SH-SY5Y (cell line): ENCODE results near the gene GDF7.

ENCODE experiments used
- GATA2 ChIP-seq: IDR thresholded peaks from 2 replicates; pipeline ENCODE4 v1.6.1; 2011; ENCODE audit warnings: mild to moderate bottlenecking, low read depth, low read length
- GATA3 ChIP-seq: IDR thresholded peaks from 2 replicates; pipeline ENCODE4 v1.6.1; 2011; ENCODE audit warnings: low read depth, mild to moderate bottlenecking, low read length, moderate library complexity

- TF ChIP-seq GATA2, result no peak
- no peak for TF ChIP-seq GATA3
Observed at GRCh38 chr2:20620271-20620681, 46.7 kb upstream of the GDF7 start.
